ENCODE data around the gene ANK3. TPM values are rescaled to one million over a fixed set of nuclear protein-coding genes. Genes with fewer than 3 reads are reported as not detected.

The ANK3 gene
- total RNA-seq, 6 experiments from 2014 or later, result not detected

DNA sequence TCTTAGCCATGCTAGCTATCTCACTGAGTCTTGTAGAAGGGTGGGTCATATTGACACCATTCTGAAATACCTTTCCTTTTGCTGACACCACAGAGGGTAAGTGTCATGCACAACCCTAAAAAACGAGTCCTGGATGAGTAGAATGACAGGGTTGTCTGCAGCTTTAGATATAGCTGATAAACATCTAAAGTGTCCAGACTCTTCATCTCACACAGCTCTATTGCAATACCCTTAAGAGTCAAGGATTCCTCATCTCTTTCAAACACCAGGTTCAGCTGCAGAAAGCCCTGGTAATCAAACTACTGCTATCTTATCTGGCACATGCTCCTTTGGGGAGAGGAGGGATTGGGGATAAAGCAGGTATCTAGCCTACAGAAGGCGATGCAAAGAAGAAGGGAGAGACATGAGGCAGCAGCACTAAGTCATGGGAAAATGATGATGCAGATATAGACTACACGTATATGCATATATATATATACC, 127.0 kb downstream of the ANK3 start:
- DNase-seq, result no peak
- H3K27me3 Mint-ChIP-seq (ENCODE audit: insufficient read depth), result peaks cover 8% of the 10 kb centered on the region
- TF ChIP-seq, protein P1, sequence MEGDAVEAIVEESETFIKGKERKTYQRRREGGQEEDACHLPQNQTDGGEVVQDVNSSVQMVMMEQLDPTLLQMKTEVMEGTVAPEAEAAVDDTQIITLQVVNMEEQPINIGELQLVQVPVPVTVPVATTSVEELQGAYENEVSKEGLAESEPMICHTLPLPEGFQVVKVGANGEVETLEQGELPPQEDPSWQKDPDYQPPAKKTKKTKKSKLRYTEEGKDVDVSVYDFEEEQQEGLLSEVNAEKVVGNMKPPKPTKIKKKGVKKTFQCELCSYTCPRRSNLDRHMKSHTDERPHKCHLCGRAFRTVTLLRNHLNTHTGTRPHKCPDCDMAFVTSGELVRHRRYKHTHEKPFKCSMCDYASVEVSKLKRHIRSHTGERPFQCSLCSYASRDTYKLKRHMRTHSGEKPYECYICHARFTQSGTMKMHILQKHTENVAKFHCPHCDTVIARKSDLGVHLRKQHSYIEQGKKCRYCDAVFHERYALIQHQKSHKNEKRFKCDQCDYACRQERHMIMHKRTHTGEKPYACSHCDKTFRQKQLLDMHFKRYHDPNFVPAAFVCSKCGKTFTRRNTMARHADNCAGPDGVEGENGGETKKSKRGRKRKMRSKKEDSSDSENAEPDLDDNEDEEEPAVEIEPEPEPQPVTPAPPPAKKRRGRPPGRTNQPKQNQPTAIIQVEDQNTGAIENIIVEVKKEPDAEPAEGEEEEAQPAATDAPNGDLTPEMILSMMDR (IDR thresholded peaks at IDR 0.05), result no peak
- no peak overlapping the region for H3K4me3 Mint-ChIP-seq
- no peaks in the 10 kb centered on the region for H3K9me3 Mint-ChIP-seq
- no peaks in the 10 kb centered on the region for H3K4me1 Mint-ChIP-seq (ENCODE audit: low read depth)
- H3K27ac Mint-ChIP-seq, result no peak overlapping the region
- H3K36me3 Mint-ChIP-seq (ENCODE audit: low read depth), result no peaks in the 10 kb centered on the region

DNA sequence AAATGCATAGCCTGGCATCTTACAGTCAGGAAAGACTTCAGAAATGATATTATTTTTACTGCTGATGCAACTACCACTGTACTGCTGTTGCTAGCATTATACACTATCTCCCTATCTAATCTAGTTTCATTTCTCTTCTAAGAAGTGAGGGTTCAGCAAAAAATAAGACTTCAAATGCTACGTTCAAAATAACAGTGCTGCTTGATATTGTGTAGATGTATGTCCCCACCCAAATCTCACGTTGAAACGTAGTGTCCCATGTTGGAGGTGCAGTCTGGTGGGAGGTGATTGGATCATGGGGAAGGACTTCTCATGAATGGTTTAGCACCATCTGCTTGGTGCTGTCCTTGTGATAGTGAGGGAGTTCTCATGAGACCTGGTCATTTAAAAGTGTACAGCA, 129.4 kb downstream of the ANK3 start:
- no peak overlapping the region for H3K4me3 Mint-ChIP-seq
- no peaks in the 10 kb centered on the region for H3K9me3 Mint-ChIP-seq
- TF ChIP-seq, protein P1 (IDR thresholded peaks at IDR 0.05), result no peak
- DNase-seq, result no peak
- no peaks in the 10 kb centered on the region for H3K4me1 Mint-ChIP-seq (ENCODE audit: low read depth)
- no peak overlapping the region for H3K27ac Mint-ChIP-seq
- peaks cover 4% of the 10 kb centered on the region for H3K27me3 Mint-ChIP-seq (ENCODE audit: insufficient read depth)
- H3K36me3 Mint-ChIP-seq (ENCODE audit: low read depth), result no peaks in the 10 kb centered on the region

DNA sequence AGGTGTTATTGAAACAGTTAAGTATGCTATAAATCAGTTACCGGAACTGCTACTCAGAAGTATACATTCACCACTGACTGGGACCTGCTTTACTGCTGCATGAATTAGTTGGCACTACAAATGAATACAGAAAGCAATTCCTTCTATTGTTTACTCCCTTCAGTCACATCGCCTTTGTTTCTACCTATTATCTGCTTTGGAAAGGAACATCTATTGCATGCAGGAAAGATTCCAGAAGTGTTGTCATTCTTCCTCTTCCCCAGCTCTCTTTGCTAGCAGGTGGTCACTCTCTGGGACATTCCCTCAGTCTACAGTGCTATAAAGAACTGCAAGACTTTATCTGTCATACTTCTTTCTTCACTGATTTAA, 131.3 kb downstream of the ANK3 start:
- Mint-ChIP-seq H3K4me3 (no peak overlapping the region), H3K36me3 (ENCODE audit: low read depth) (no peaks in the 10 kb centered on the region), H3K4me1 (ENCODE audit: low read depth) (no peaks in the 10 kb centered on the region), H3K9me3 (no peaks in the 10 kb centered on the region), H3K27me3 (ENCODE audit: insufficient read depth) (peaks cover 7% of the 10 kb centered on the region; the same call in 1 of the 2 replicates), H3K27ac (no peak overlapping the region)
- DNase-seq, result no peak
- TF ChIP-seq, protein P1 (IDR thresholded peaks at IDR 0.05), result no peak

DNA sequence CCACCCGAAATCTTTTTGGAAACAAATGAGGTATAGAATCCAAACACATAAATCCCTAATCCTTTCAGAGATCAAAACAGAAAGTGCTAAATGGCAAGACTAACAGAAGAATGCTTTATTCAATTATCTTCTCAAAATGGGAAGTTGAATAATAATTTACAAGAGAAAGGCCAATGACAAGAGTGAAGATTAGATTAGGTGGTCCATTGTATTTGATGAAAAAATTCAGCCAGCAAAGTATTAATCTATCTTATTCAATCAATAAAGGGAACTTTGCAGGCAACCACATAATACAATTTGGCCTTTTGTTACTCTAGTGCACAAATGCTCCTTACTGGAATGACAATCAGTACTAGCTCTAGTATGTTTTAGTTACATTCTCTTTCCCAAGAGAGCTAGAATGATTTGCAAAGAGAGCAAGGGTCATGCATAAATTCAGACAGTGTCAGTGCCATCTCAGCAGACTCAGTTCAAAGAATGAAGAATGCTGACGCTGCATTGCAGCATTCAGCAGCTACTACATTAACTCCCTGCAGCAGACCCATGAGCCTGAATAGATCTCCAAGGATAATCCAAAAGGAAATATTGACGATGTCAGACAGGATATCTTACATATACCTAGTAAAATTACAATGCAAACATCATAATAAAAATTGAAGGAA, 131.8 kb downstream of the ANK3 start:
- H3K36me3 Mint-ChIP-seq (ENCODE audit: low read depth), result no peaks in the 10 kb centered on the region
- H3K4me3 Mint-ChIP-seq, result no peak overlapping the region
- H3K4me1 Mint-ChIP-seq (ENCODE audit: low read depth), result no peaks in the 10 kb centered on the region
- peaks cover 10% of the 10 kb centered on the region; the same call in 1 of the 2 replicates for H3K27me3 Mint-ChIP-seq (ENCODE audit: insufficient read depth)
- no peak overlapping the region for H3K27ac Mint-ChIP-seq
- no peaks in the 10 kb centered on the region for H3K9me3 Mint-ChIP-seq
- TF ChIP-seq, protein P1 (IDR thresholded peaks at IDR 0.05), result no peak
- no peak for DNase-seq

DNA sequence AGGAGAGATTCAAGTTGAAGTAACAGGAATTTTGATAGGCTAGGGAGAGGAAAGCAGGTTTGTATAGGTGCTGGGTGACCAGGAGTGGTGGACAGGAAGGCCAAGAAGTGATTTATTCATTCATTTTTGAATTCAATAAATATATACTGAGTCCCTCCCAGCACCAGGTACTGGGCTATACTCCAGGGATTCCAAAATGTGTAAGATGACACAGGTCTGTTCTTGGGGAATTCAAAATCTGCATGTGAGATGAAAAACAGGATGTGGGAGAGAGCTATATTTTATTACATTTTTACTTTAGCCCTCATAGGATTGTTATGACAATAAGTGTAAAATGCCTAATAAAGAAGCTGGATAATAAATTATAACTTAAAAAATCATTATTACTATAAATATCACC, 134.9 kb downstream of the ANK3 start:
- peaks cover 17% of the 10 kb centered on the region for H3K27me3 Mint-ChIP-seq (ENCODE audit: insufficient read depth)
- TF ChIP-seq, protein P1 (IDR thresholded peaks at IDR 0.05), result no peak
- H3K27ac Mint-ChIP-seq, result no peak overlapping the region
- H3K4me3 Mint-ChIP-seq, result no peak overlapping the region
- no peaks in the 10 kb centered on the region for H3K36me3 Mint-ChIP-seq (ENCODE audit: low read depth)
- no peaks in the 10 kb centered on the region for H3K9me3 Mint-ChIP-seq
- no peak for DNase-seq
- no peaks in the 10 kb centered on the region for H3K4me1 Mint-ChIP-seq (ENCODE audit: low read depth)
